Measurements from ENCODE around the gene EIF5A. TPM values are rescaled to one million over a fixed set of nuclear protein-coding genes. Genes with fewer than 3 reads are reported as not detected.

EIF5A gene
- total RNA-seq, 1 donor from 2014 or later = 352 TPM

- no peak for DNase-seq (ENCODE audit: low read depth)
Observed at GRCh38 chr17:7355053-7355452, 47.6 kb downstream of the EIF5A start, which contains the start of gene TMEM95. Gene TMEM95 (plus strand): TSS chr17:7355156. CDS start chr17:7355205, 49 bp downstream.

DNA sequence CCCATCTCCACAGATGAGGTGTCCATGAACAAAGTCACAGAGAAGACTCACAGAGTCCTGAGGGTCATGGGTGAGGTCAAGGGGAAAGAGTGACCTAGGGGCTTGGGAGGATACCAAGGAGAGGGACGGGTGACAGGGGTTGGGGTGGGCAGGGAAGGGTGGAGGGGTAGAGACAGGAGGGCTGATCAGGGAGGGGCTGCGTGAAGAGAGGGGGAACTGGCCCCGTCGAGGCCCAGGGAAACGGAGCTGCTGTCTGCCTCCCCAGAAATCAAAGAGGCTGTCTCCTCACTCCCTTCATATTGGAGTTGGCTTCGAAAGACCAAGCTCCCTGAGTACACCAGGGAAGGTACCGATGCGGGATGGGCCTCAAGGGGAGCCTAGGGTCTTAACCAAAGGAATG is 48.1 kb downstream of the EIF5A start:
- DNase-seq (ENCODE audit: low read depth) = no peak

DNA sequence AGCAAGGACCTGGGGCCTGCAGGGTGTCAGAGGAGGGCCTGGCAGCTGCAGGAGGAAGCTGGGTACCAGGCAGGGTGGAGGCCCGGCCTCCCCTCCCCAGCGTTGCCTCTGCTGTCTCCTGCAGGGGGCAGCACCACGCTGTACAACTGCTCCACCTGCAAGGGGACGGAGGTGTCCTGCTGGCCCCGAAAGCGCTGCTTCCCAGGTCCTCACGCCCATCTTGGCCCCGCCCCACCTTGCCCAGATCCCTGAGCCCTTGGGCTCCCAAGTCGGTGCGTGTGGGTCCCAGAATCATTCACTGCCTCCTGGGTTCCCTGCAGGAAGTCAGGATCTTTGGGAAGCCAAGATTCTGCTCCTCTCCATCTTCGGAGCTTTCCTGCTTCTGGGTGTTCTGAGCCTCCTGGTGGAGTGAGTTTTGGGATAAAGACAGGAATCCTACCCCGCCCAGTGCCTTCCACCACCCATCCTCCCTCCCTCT is 48.7 kb downstream of the EIF5A start:
- DNase-seq (ENCODE audit: low read depth) = peak; percentile 46

DNA sequence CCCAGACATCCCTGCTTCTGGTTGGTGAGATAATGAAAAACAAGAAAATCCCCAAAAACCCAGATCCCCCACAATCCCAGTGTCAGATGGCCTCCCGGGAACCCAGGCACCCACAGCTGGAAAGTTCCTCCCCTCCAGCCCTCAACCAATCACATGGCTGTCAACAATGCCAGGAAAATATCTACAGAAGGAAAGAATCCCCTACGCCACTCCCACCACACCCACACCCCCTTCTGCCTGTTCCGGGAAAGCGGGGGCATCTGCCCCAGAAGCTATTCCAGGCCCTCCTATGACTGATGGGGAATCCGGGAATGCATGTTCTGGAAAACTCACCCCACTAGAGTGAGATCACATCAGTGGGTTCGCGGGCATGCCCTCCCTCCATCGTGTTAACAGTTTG is 49.3 kb downstream of the EIF5A start:
- DNase-seq (ENCODE audit: low read depth) = no peak

- no peak for DNase-seq (ENCODE audit: low read depth)
Observed at GRCh38 chr17:7357381-7357780, 50.0 kb downstream of the EIF5A start.

- no peak for DNase-seq (ENCODE audit: low read depth)
Observed at GRCh38 chr17:7361906-7362305, 54.5 kb downstream of the EIF5A start.

Other genes starting within 250 kb of the EIF5A start
- gene CLEC10A, start 227.4 kb upstream of the EIF5A start, total RNA-seq = not detected in 2 replicates
- not detected in 2 replicates for gene ASGR2, start 192.8 kb upstream of the EIF5A start, total RNA-seq
- gene ASGR1, start 128.3 kb upstream of the EIF5A start, total RNA-seq = 0.60 and 0.87 TPM in 2 replicates
- gene DLG4, start 87.8 kb upstream of the EIF5A start, total RNA-seq = 2.1 and 22.2 TPM in 2 replicates
- gene ACADVL, start 87.7 kb upstream of the EIF5A start, total RNA-seq = 307 and 382 TPM in 2 replicates
- 26.4 and 47.5 TPM in 2 replicates for gene DVL2, start 73.1 kb upstream of the EIF5A start, total RNA-seq
- gene PHF23, start 68.2 kb upstream of the EIF5A start, total RNA-seq = 41.2 and 50.7 TPM in 2 replicates
- 137 and 148 TPM in 2 replicates for gene GABARAP, start 65.2 kb upstream of the EIF5A start, total RNA-seq
- gene CTDNEP1, start 55.9 kb upstream of the EIF5A start, total RNA-seq = 19.4 and 53.9 TPM in 2 replicates
- gene ELP5, start 55.4 kb upstream of the EIF5A start, total RNA-seq = 22.1 and 24.8 TPM in 2 replicates
- gene CLDN7, start 45.1 kb upstream of the EIF5A start, total RNA-seq = 25.1 and 306 TPM in 2 replicates
- gene SLC2A4, start 25.9 kb upstream of the EIF5A start, total RNA-seq = 0.30 and 0.35 TPM in 2 replicates
- 0.45 TPM in 1 of 2 replicates, not detected in the other for gene YBX2, start 13.0 kb upstream of the EIF5A start, total RNA-seq
- gene GPS2, start 7.7 kb downstream of the EIF5A start, total RNA-seq = 39.1 and 49.4 TPM in 2 replicates
- gene NEURL4, start 21.7 kb downstream of the EIF5A start, total RNA-seq = 21.4 and 27.8 TPM in 2 replicates
- 0.20 and 65.5 TPM in 2 replicates for gene ACAP1, start 28.9 kb downstream of the EIF5A start, total RNA-seq
- 10.4 and 13.7 TPM in 2 replicates for gene KCTD11, start 44.5 kb downstream of the EIF5A start, total RNA-seq
- not detected in 2 replicates for gene TMEM95, start 47.5 kb downstream of the EIF5A start, total RNA-seq
- 3.6 and 8.0 TPM in 2 replicates for gene TNK1, start 73.5 kb downstream of the EIF5A start, total RNA-seq
- gene PLSCR3, start 86.9 kb downstream of the EIF5A start, total RNA-seq = 20.0 and 71.0 TPM in 2 replicates
- gene TMEM256, start 96.5 kb downstream of the EIF5A start, total RNA-seq = 35.9 and 143 TPM in 2 replicates
- gene NLGN2, start 100.2 kb downstream of the EIF5A start, total RNA-seq = 2.6 and 17.1 TPM in 2 replicates
- gene SPEM1, start 112.7 kb downstream of the EIF5A start, total RNA-seq = not detected in 2 replicates
- not detected in 2 replicates for gene SPEM2, start 118.0 kb downstream of the EIF5A start, total RNA-seq
- gene SPEM3, start 121.2 kb downstream of the EIF5A start, total RNA-seq = not detected in 2 replicates
- gene TMEM102, start 127.8 kb downstream of the EIF5A start, total RNA-seq = 16.9 and 33.0 TPM in 2 replicates
- gene FGF11, start 131.9 kb downstream of the EIF5A start, total RNA-seq = 3.3 and 10.7 TPM in 2 replicates
- gene CHRNB1, start 137.4 kb downstream of the EIF5A start, total RNA-seq = 15.3 and 26.0 TPM in 2 replicates
- 14.8 and 39.2 TPM in 2 replicates for gene ZBTB4, start 172.0 kb downstream of the EIF5A start, total RNA-seq
- not detected in 2 replicates for gene SLC35G6, start 173.8 kb downstream of the EIF5A start, total RNA-seq
- 57.3 and 169 TPM in 2 replicates for gene POLR2A, start 176.7 kb downstream of the EIF5A start, total RNA-seq
- 4.2 and 15.5 TPM in 2 replicates for gene TNFSF12, start 241.4 kb downstream of the EIF5A start, total RNA-seq